Renal pelvis (tissue), 4 donors: ENCODE measurements around the gene ANKRD42. TPM values are rescaled to one million over a fixed set of nuclear protein-coding genes. Genes with fewer than 3 reads are reported as not detected.
A peak's percentile ranks its signal among the peaks of the same experiment; 100 is the strongest.
"Not testable (repeated sequence)": the region's sequence is repeated elsewhere in the genome, so short reads cannot be mapped to it uniquely, and the experiment has no call there.

Source experiments
- DNase-seq: peaks from one replicate; pipeline ENCODE4 v3.0.0-alpha.2; 2013
- polyA plus RNA-seq, 3 donors: library from polyadenylated mRNA; unstranded; fragments of 120-200 nt; gene quantifications; one replicate each; pipeline ENCODE4 v1.2.1, GENCODE V29; 2013; ENCODE audit not compliant: insufficient read length in 3 of 3

The ANKRD42 gene
- polyA plus RNA-seq, 3 donors: 15.0 to 21.9 (median 19.9) TPM

- DNase-seq: no peak
Measured at GRCh38 chr11:83222499-83222898, 29.0 kb downstream of the ANKRD42 start.

- DNase-seq: no peak
Measured at GRCh38 chr11:83223457-83223856, 29.9 kb downstream of the ANKRD42 start.

- no peak for DNase-seq
Measured at GRCh38 chr11:83235825-83236224, 42.3 kb downstream of the ANKRD42 start.

- DNase-seq: no peak
Measured at GRCh38 chr11:83238111-83238510, 44.6 kb downstream of the ANKRD42 start.

- peak; percentile 34 for DNase-seq
Measured at GRCh38 chr11:83241291-83241946, 47.9 kb downstream of the ANKRD42 start.

GRCh38 chr11:83249445-83249844, 55.9 kb downstream of the ANKRD42 start:
- no peak for DNase-seq

- DNase-seq: peak; percentile 23
Measured at GRCh38 chr11:83249972-83250593, 56.6 kb downstream of the ANKRD42 start.

- no peak for DNase-seq
Measured at GRCh38 chr11:83252266-83252665, 58.8 kb downstream of the ANKRD42 start.

- DNase-seq: no peak
Measured at GRCh38 chr11:83252941-83253340, 59.4 kb downstream of the ANKRD42 start.

- no peak for DNase-seq
Measured at GRCh38 chr11:83255366-83255765, 61.9 kb downstream of the ANKRD42 start.

- DNase-seq: no peak
Measured at GRCh38 chr11:83256602-83257340, 63.3 kb downstream of the ANKRD42 start.

GRCh38 chr11:83257761-83258168, 64.3 kb downstream of the ANKRD42 start:
- no peak for DNase-seq

- no peak for DNase-seq
Measured at GRCh38 chr11:83259559-83259958, 66.0 kb downstream of the ANKRD42 start.

- DNase-seq: no peak
Measured at GRCh38 chr11:83265331-83265730, 71.8 kb downstream of the ANKRD42 start.

GRCh38 chr11:83269080-83269479, 75.6 kb downstream of the ANKRD42 start:
- DNase-seq: not testable (repeated sequence)

GRCh38 chr11:83271734-83272133, 78.2 kb downstream of the ANKRD42 start:
- not testable (repeated sequence) for DNase-seq

- DNase-seq: no peak
Measured at GRCh38 chr11:83272627-83273026, 79.1 kb downstream of the ANKRD42 start.

- DNase-seq: no peak
Measured at GRCh38 chr11:83275888-83276641, 82.6 kb downstream of the ANKRD42 start.

GRCh38 chr11:83278351-83278750, 84.8 kb downstream of the ANKRD42 start:
- no peak for DNase-seq

GRCh38 chr11:83280256-83280655, 86.7 kb downstream of the ANKRD42 start:
- DNase-seq: no peak

- DNase-seq: no peak
Measured at GRCh38 chr11:83282084-83282716, 88.7 kb downstream of the ANKRD42 start.
